Activated CD4-positive, CD25-positive, alpha-beta regulatory T cell treated with anti-CD3 and anti-CD28 coated beads, Interleukin-2, amount 50 U/mL, for 72 hours (primary cell): ENCODE data around the gene ABCG8.

Source experiments
- DNase-seq: peaks from one replicate; pipeline ENCODE4 v3.0.0; 2021

The ABCG8 gene

DNA sequence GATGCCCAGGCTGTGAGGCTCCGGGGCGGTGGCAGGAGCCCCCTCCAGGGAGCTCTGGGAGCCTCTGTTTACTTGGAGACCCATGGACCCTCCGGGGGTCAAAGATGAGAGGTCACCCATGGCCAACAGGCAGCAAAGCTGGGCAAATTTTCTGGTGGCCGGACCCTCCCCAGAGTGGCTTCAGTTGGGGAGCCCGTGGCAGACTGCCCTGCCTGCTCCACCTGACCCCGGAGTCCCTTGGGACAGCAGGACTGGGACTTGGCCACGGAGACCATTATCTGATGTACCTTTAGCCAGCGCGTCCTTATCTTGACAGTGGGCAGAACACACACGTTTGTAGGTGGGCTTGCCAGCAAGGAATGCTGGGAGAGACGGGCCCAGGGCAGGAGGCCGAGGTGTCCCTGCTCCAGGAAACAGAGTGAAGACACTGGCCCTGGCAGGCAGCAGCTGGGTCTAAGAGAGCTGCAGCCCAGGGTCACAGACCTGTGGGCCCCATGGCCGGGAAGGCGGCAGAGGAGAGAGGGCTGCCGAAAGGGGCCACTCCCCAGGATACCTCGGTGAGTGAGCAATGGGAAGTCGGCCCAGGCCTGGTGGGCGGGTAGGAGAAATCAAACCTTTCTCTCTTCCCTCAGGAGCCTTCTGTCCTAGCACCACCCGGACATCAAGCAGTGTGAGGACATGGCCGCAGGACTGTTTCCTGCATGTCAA, at the start of gene ABCG8, which contains the start of gene ABCG5:
TSS of gene ABCG8 (plus strand) at position 412 of the 708 bp plus-strand sequence. CDS start at position 495, 83 bp downstream.
TSS of gene ABCG5 (minus strand) at position 280 of the 708 bp plus-strand sequence. CDS start at position 120, 160 bp downstream.
- DNase-seq = no peak

DNA sequence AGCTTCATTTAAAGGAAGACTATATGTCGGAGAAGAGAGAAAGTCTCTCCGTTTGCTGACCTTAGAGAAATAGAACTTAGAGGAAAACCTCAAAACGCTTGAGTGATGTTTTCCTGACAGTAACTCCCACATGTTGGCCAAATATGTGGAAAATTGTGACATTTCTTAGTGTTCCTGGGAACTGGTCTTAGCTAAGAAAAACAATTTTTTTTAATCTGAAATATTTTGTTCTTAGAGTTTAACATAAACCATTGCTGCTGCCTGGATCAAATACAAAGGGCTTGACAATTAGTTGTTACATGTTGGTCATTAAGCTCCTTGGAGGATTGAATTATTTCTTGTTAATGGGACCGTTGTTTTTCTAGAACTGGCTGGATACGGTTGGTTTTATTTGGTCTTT, 48.6 kb upstream of the ABCG8 start:
- DNase-seq = no peak

DNA sequence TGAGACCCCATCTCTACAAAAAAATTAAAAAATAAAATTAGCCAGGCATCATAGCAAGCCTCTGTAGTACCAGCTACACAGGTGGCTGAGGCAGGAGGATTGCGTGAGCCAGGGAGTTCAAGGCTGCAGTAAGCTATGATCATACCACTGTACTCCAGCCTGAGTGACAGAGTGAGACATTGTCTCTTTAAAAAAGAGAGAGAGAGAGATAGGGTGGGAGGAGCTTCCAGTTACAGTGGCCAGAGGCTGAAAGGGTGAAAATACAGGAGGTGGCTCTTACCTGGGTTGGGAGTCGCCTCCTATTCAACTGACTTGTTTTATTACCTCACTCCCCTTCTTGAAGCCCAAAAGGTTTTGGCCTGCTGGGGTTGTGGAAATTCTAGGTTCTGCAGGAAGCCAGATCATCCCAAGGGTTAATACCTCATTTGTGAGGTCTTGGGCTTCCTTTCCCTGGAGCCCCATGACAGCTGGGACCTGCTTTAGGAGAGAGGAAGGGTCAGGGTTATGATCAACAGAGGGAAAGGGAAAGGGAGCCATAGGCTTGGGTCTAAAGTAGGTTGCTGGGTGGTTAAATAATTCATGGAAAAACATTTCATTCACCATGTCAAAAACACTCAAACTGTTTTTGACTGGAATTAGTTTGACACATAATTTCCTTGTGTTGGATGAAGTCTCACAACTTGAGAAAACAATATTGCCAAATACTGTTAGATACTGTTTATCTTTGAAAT, 47.6 kb upstream of the ABCG8 start:
- DNase-seq = no peak

DNA sequence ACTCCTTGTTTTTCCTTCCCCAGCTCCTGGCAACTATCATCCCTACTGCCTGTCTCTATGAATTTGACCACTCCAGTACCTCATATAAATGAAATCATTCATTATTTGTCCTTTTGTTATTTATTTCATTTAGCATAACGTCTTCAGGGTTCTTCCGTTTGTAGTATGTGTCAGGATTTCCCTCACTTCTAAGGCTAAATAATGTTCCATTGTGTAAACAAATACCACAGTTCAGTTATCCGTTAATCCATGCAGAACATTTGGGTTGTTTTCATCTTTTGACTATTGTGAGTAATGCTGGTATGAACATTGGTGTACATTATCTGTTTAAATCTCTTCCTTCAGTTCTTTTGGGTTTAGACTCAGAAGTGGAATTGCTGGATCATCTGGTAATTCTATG, 46.1 kb upstream of the ABCG8 start:
- no peak for DNase-seq

DNA sequence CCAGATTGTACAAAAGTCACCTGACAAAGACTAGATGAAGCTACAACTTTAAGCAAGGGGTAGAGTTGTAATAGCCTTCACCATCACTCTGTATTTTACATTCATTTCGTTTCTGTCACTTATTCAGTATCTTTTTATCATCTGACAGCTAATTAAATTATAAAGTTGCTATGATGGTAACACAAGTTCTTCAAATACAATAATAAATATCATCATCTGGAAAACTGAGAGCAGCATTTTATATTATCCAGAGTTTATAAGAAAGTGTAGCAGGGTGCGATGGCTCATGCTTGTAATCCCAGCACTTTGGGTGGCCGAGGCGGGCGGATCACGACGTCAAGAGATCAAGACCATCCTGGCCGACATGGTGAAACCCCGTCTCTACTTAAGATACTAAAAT, 43.8 kb upstream of the ABCG8 start:
- DNase-seq = no peak

DNA sequence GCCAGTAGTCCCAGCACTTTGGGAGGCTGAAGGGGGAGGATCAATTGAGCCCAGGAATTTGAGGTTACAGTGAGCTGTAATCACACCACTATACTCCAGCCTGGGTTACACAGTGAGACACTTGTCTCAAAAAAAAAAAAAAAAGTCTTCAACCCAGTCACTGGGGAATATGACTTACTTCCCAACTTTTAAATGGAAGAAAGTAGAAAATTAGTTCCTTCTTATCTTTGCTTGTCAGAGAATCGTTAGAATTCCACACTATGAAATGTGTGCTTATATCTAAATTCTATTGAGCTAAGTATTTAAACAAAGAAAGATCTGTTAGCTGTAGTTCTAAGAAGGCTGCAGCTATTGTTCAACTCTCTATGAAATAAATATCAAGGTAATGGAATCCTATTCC, 42.6 kb upstream of the ABCG8 start:
- DNase-seq = no peak

DNA sequence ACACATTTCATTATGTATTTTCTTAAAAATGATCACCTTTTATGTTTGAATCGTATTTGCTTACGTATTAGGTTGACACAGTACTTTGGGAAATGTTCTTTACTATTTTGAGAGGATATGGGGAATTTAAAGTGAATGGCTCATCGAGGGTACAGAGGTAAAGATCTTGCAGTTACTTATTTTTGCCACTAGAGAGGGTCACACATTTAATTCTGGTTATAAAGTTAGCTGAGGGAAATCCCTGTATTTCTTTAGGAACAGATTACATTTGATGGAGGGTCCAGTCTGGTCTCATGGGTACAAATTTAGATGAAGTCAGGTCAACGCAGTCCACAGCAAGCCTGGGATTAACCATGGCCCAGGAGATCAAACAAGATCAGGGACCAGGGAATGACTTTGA, 40.5 kb upstream of the ABCG8 start:
- DNase-seq = no peak

DNA sequence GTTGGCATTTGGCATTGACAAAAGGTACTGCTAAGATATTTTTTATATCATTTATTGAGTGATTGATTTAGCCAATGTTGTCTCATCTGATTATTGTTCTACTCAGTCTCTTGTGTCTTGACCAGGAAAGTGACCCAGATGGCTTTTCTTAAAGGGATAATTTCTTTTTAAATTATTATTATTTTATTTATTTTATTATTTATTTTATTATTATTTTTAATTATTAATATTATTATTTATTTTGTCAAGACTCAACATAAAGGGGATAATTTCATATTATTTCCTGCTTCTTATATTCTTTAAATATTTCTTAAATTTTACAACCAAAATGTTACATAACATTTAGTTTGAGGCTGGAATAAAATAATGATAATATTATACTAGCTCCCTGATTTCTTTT, 37.9 kb upstream of the ABCG8 start:
- DNase-seq = no peak

DNA sequence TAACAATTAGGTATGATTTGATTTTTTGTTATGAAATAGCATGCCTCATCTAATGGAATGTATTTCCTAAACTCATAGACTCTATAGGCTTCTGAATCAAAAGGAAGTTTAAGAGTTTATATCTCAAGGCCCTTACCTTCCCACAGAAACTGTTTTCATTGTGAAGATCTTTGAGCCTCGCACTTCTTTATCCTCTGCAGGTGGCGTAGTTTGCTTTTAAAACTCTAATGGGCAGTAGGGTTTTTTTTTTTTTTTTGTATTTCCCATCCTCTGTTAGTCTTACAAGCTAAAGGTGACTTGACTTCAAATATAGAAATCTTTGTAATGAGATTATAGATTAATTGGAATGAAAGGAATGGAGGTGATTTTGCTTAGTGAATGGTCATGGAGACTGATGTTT, 36.6 kb upstream of the ABCG8 start:
- no peak for DNase-seq

DNA sequence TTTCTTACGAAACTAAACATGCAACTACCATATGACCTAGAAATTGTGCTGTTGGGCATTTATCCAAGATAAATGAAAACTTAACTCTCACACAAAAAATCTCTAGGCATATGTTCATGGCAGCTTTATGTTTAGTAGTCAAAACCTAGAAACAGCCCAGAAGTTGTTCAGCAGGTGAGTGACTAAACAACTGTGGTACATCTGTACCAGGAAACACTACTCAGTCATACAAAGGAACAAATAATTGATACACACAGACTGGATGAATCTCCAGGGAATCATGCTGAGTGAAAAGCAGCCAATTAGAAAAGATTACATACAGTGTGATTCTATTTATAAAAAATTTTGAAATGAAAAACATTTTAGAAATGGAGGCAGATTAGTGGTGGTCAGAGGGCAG, 35.7 kb upstream of the ABCG8 start:
- no peak for DNase-seq

DNA sequence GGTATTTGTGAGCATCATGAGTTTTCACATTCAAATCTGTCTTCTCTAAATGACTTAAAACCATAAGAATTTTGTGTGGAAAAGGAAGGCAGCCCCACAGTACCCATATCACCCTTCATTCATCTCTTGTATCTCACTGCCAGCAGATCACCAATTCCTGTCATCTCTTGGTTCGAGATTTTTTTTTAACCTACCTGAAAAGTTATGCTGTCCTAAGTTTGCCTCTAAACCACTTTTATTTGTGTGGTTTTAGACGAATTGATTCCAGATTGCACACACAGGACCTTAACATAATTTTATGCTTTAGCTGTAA, 32.1 kb upstream of the ABCG8 start:
- no peak for DNase-seq

DNA sequence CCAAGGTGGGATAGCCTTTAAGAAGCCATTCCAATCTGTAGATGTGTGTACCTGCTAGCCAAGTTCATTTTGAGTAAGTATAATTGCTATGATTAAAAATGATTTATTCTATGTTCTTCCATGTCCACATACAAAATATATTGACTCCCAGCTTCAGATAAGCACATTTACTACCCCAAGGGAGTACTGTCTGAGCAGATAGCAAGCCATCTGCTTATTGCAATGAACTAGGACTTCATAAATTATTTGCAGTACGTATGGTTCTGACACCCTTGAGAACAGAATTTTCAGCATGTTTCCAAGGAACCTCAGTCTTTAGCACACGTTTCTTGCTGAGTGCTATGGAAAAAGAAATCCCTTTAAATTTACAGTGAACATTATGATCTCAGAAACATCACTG, 28.3 kb upstream of the ABCG8 start:
- DNase-seq = no peak

DNA sequence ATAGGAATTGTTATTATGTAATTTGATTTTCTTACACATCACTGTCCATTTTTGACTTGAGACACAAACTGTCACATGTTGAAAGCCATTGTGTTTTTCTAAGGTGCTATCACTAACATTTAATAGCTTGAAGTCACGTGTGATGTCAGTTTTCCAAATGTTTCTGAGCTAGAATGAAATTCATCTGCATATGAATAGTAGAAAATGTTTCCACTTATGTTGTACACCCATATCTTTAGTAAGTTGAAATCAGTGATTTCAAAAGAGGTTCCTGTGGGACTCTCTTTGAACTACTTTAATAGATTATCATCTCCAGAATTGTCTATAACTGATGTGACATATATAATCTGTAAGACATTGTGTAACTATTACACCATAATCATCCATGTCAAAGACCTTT, 27.9 kb upstream of the ABCG8 start:
- no peak for DNase-seq

DNA sequence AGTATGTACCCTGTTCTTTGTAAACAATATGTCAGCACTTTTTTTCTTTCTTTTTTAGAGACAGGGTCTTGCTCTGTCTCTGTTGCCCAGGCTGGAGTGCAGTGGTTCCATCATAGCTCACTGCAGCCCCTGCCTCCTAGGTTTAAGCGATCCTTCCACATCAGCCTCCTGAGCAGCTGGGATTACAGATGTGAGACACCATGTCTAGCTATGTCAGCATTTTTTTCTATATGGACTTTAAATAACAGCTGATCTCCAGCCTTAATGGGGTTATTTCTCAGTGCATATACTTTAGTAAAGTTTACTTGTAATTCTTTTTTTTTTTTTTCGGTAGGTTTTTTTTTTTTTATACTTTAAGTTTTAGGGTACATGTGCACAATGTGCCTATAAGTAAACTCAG, 26.8 kb upstream of the ABCG8 start:
- no peak for DNase-seq

DNA sequence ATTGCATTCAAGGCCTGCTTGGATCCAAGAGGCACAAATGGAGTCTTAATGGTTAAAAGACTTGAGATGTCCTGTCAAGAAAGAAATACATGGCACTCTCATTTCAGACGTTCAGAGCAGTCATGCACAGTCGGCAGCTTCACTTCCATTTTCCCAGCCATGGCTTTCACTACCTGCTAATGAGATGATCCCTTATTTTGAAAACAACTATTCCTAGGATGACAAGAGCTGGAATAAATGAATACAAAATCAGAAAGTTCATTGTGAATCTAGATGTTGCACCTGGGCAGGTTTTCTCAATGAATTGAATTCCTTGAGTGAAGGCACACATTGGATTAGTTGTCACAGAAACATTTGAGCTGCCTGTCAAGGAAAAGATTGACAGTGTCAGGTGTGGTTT, 25.8 kb upstream of the ABCG8 start:
- no peak for DNase-seq

DNA sequence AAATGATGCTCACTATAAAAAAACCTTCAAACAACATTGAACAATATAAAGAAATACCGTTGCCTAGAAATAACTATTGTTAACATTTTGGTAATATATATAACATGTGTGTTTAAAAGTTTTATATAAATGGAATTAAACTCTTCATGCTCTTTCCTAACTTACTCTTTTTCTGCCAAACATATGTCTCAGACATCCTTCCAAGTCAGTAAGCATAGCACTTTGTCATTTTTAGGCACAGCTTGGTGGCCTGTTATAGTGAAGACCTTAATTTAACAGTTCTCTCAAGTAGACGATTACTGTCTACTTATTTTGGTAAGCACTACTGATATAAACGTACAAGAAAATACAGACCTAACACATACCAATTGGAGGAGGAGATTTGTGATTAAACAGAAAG, 24.1 kb upstream of the ABCG8 start:
- DNase-seq = no peak

DNA sequence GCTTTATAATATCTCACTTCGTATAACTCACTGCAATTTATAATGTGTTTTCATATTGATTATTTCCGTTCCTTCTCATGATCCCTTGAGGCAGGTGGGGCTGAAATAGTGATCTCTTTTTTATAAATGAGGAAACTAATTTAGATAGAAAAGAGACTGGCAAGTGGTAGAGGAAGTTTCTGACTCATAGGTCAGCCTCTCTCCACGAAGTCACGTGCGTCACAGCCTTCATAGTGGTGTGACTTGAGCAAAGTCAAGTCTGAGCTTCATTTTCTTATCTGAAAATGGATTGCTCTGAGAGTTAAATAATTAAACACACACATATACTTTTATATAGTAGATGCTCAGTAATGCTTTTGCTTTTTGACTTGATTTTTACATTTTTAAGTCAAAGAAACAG, 20.0 kb upstream of the ABCG8 start:
- no peak for DNase-seq

DNA sequence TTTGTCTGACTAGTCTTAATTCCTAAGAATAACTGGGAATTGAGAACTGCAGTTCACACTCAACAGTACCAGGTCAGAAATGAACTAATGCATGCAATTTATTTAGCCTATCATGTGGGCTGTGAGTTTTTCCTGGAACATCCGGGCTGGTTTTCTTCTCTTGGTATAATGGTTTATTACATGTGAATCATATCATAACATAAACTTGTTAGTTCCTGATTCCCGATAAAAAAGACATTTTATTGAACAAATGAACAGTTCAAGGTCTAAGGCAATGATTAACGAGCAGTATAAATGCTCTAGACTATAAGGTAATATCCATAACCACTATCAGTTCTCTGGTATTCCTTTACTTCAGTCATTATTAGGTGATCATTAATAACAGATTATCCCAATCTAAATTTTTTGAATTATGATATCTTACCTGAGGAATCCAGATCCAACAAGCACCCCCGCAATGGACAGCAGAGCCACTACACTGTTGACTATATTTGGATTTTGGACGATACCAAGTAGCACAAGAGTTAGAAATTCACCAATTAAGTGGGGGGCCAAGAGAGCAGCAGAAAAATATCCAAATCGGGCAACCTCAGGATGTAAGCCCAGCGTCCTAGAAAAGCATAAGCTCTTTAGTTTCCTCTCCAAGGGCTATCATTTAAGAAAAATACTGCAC, 19.1 kb upstream of the ABCG8 start:
- DNase-seq = no peak

DNA sequence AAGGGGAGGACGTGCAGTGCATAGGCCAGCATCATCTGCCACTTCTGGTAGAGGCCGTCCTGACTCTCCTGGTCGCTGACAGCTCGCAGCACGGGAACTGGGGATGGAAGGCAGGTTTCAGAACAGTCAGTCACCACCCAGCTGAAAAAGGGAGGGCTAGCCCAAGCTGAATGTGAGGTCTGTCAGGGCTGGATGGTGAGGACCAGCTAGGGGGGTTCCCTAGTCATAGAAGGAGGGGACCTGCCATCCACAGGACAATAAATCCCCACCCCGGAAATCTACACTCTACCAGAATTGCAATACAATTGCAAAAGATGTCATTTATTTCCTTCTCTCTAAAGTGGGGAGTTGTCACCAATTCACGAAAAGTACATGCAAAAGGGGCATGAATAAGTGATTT, 15.9 kb upstream of the ABCG8 start:
- DNase-seq = no peak

DNA sequence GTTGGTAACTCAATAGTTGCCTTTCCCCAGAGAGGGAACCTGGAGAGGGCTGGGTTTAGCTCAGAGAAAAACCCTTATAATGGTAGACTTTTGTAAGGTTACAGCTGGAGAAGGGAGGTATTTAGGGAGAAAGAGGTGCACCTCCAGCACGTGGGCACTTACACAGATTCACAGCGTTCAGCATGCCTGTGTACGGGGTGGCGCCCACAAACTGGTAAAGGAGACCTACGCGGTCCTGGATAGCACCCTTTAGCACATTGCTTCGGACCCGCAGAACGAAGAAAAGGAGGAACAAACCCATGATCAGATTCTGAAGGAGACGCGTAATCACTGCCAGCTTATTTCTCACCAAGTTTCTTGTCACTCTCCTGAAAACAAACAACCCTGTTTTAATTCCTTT, 15.0 kb upstream of the ABCG8 start:
- DNase-seq = no peak

DNA sequence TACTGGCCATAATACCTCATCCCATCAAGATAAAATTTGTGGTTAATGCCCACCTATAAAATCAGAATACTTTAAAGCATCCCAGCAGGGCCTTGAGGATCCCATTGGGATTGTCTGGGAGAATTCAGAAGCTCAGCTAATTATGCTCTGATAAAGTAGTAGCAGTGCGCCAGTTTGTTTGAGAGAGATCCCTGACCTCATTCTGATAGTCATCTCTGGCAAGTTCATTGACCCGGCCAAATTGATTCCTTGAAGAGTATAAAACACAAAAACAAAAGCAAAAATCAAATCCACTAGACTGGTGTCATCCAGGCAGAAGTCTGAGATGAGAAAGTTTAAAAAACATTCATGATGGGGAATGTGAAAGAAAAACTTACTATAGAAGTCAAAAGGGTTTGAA, 14.3 kb upstream of the ABCG8 start:
- no peak for DNase-seq

DNA sequence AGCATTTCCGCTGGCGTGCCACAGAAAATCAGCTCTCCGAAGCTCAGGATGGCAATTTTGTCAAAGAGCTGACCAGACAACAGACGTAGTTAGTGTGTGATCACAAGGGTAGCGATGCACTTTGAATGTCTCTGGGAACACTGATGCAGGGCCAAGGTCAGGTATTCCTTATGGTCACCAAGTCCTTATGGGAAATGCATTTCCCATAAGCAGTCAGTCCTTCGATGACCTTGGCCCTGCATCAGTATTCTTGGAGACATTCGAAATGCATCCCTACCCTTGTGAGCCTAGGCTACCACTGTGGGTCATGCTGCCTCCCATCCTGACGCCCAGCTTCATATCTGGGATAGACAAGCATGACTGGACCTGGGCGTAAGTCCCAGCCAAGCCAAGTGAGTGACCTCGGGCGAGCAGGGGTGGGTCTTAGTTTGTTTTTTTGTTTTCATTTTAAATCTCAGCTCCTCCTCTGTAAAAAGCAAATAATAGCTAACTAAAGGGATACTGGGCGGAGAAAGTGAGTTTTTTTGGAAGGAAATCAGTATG, 13.7 kb upstream of the ABCG8 start:
- DNase-seq = no peak

DNA sequence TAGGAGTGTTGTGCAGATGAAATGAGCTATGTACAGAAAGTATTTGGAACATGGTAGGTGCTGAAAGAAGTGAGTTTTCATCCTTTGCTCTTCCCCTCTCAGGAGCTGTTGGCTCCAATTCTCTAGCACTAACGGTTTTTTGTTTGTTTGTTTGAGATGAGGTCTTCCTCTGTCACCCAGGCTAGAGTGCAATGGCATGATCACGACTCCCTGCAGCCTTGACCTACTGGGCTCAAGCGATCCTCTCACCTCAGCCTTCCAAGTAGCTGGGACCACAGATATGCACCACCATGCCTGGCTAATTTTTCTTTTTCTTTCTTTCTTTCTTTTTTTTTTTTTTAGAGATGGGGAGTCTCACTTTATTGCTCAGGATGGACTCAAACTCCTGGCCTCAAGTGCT, 12.9 kb upstream of the ABCG8 start:
- DNase-seq = no peak
